Embryonic facial prominence (tissue), 1 donor: ENCODE measurements around the gene ACVR2A.

Experiments
- DNase-seq: peaks from one replicate; pipeline ENCODE4 v3.0.0-alpha.2; 2016; ENCODE audit errors: extremely low spot score

ACVR2A gene

GRCh38 chr2:147924647-147925046 is 79.8 kb downstream of the ACVR2A start:
- DNase-seq: no peak

GRCh38 chr2:147925886-147926285 is 81.1 kb downstream of the ACVR2A start:
- no peak for DNase-seq

- no peak for DNase-seq
Measured at GRCh38 chr2:147927053-147927588, 82.3 kb downstream of the ACVR2A start.

GRCh38 chr2:147933931-147934330 is 89.1 kb downstream of the ACVR2A start:
- no peak for DNase-seq

- no peak for DNase-seq
Measured at GRCh38 chr2:147934881-147935620, 90.2 kb downstream of the ACVR2A start.

GRCh38 chr2:147937744-147938349 is 93.0 kb downstream of the ACVR2A start:
- DNase-seq: peak; percentile 22

- no peak for DNase-seq
Measured at GRCh38 chr2:147939313-147939712, 94.5 kb downstream of the ACVR2A start.

- DNase-seq: no peak
Measured at GRCh38 chr2:147945660-147946059, 100.8 kb downstream of the ACVR2A start.

- no peak for DNase-seq
Measured at GRCh38 chr2:147952118-147952517, 107.3 kb downstream of the ACVR2A start.

GRCh38 chr2:147968571-147968970 is 123.7 kb downstream of the ACVR2A start:
- DNase-seq: no peak

GRCh38 chr2:147976102-147976501 is 131.3 kb downstream of the ACVR2A start:
- DNase-seq: no peak

- no peak for DNase-seq
Measured at GRCh38 chr2:147977679-147978078, 132.8 kb downstream of the ACVR2A start.
